NCI-H446 treated with DMSO at 0.1 percent for 48 hours (cell line): ENCODE data around the gene WDR37.
"Not testable (repeated sequence)": the region's sequence is repeated elsewhere in the genome, so short reads cannot be mapped to it uniquely, and the experiment has no call there.

Experiments used
- DNase-seq: peaks from one replicate; lab custom pipeline; 2025; lab: John Stamatoyannopoulos, UW

WDR37 gene

GRCh38 chr10:1107679-1108078 lies 51.5 kb downstream of the WDR37 start:
- no peak for DNase-seq

DNA sequence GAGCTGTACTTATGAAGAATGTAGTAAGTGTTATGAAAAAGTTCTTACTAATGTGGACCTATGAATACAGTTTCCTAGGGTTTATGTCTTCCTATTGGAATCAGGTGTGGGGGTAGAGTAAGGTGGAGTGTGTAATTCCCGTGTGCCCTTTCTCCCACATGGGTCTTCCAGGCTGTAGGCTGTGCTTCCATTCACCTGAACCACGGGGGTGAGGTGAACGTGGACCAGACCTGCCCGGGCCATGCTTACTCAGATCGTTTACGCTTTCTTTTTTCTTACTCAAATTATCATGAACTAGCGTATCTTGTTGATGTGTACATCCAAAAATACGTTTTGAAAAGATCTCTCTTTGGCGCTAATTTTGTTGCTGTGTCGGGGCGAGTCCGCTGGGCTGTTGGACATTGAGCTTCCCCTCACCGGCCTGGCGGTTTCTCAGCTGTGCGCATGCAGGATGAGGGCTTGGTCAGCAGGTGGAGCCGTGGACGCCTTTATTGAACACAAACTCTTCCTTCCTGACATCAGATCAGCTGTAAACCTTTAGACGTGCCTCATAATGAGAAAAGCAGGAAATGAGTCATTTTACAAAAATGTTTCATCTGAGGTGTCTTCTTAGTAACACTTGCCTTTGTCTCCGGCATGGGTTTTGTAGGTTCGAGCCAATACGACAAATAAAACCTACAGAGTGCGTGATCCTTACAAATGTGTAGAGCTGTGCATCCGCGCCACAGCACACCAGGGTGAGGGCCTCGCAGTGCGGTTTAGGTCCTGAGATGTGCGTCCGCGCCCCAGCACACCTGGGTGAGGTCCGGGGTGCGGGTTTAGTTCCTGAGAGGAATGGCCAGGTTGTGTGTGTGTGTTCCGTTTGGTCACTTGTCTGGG lies 53.8 kb downstream of the WDR37 start:
- no peak for DNase-seq

GRCh38 chr10:1110674-1111119 lies 54.5 kb downstream of the WDR37 start:
- DNase-seq = no peak

- no peak for DNase-seq
Observed at GRCh38 chr10:1114315-1114714, 58.1 kb downstream of the WDR37 start.

GRCh38 chr10:1114719-1115606 lies 58.8 kb downstream of the WDR37 start:
- no peak for DNase-seq

DNA sequence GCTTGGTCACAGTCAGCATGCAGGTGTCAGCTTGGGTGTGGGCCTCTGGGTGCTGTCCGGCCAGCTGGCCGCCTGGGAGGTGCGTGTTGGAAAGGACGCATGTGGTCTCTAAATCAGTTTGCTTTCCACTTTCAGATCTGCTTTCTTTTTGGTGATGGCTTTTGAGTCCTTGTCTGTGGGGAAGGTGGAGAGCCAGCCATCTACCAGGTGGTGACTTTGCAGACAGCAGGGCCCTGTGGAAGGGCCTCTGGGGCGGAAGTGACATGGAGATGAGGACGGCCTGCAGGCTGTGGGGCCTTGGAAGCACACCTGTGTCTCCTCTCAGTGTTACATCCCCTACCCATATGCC lies 59.4 kb downstream of the WDR37 start:
- no peak for DNase-seq

DNA sequence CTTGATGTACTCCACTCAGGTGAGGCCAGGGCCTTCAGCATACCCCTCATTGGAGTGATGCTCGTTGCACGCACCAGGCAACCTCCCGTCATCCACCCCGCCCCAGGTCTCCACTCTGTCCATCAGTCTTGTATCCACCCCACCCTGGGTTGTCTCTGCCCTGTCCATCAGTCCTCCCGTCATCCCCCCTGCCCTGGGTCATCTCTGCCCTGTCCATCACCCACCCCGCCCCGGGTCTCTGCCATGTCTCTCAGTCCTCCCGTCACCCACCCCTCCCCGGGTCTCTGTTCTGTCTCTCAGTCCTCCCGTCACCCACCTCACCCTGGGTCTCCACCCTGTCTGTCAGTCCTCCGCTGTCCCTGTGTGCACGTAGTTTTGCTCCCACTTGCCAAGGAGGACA lies 59.9 kb downstream of the WDR37 start:
- no peak for DNase-seq

DNA sequence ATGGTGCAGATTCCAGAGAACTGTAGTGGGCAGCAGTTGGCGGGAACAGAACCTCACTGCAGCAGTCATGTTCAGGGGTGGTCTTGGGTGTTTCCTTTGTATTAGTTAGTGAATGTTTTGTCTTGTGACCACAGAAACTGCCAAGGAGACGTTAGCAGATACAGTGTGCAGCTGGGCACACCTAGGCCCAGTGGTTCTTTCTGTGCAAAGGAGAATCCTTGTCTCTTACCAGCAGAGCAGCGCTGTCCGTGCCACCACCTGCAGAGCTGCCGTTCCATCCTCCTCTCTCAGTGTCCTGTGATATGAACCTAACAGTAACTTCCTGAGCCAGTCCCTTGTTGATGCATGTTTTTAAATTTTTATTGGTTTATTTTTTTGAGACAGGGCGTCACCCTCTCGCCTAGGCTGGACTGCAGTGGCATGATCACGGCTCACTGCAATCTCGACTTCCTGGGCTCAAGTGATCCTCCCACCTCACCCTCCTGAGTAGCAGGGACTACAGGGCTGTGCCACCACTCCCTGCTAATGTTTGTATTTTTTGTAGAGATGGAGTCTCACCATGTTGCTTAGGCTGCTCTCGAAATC lies 60.6 kb downstream of the WDR37 start:
- DNase-seq = no peak

DNA sequence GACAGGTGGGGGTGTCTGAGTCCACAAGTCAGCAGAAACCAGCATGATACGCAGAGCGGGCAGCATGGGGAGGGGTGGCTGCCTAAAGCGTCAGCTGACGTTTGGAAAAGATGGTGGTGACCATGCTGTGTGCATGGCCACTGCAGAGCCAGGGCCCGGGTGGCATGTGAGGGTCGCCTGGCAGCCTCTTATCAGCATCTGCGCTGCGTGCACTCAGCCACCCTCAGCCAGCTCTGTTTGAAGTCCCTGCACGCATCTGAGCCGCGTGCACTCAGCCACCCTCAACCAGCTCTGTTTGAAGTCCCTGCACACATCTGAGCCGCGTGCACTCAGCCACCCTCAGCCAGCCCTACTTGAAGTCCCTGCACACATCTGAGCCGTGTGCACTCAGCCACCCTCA lies 61.5 kb downstream of the WDR37 start:
- DNase-seq = no peak

- DNase-seq = not testable (repeated sequence)
Observed at GRCh38 chr10:1118318-1118717, 62.1 kb downstream of the WDR37 start.

DNA sequence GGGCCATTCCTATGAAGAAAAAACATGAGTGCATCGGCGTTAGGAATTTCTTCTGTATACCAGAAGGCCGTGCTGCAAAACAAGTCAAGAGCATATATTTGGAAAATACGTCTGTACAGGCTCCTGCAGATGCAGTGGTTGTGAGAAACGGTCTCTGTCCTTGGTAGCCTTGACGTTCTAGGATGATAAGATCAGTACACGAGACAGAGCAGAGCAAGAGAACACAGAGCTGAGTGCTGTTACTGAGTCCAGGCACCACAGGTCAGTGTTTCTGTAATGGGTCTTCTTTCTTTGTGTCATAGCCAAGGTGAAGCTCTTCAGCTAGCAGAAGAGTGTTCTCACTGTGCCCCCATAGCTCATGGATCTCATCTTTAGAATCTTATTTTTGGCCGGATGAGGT lies 62.8 kb downstream of the WDR37 start:
- DNase-seq = no peak

GRCh38 chr10:1119501-1119900 lies 63.3 kb downstream of the WDR37 start:
- no peak for DNase-seq

DNA sequence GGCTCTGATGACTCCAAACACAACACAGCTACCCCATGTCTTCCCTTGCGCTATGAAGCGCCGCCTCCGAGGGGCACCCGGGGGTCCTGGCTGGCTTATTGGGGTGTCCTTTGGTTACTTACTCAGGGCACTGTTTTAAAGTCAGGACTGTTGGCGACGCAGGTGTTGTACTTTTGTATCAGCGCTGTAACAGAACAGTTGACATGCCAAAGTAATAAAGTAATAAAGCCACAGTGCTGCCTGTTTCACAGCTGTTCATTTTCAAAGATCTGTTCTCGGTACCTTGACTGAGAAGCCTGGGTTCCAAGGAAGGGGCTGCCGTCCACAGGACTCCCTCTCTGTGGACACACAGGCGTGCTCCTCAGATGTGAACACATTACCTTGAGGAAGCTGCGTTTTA lies 64.1 kb downstream of the WDR37 start:
- DNase-seq = no peak

DNA sequence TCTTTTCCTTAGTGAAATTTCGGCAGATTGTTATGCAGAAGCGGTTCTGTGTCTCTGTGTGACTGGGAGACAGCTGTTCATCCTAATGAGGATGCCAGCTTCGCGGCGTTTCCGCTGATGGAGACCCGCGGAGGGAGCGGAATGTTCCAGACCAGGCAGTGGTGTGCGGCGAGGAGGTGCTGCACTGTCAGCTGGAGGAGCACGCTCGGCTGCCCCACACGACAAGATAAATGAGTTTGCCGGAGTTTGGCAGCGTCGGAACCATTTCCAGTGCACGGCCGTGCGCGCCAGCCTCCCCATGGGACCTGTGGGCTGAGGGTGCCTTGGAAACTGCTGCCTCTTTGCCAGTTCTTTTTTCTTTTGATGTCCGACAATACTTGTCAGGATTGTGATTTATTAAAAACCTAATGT lies 64.6 kb downstream of the WDR37 start:
- no peak for DNase-seq

- no peak for DNase-seq
Observed at GRCh38 chr10:1121271-1121970, 65.2 kb downstream of the WDR37 start.

DNA sequence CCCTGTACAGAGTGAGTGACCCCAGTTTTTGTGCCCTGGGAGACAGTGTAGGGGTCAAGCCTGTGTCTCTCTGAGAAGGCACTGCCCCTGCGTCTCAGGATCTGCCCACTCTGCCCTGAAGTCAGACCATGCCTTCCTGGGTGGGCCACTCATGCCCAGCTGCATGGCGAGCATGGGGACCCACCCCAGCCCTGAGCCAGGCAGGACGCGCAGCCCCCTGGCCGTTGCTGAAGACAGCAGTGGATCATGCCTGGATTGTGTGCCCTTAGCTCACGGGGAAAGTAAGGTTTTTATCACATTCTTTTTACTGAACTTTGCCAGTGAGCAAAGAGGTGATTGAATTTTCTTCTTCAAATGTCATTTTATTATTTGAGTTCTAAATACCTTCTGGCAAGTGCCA lies 66.2 kb downstream of the WDR37 start:
- DNase-seq = no peak

DNA sequence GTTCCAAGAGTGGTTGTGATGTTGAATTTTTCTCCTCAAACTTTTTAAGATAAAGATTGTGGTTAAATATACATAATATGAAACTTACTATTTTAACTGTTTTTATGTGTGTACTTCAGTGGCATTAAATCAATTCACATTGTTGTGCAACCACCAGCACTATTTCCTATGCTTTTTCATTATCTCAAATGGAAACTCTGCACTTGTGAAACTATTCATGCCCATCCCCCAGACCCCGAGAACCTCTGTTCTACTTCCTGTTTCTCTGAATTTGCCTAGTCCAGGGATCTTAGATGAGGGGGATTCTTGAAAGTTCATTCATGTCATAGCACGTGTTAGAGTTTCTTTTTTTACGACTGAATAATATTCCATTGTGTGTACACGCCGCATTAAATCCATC lies 67.0 kb downstream of the WDR37 start:
- no peak for DNase-seq

GRCh38 chr10:1123972-1124371 lies 67.8 kb downstream of the WDR37 start:
- no peak for DNase-seq

DNA sequence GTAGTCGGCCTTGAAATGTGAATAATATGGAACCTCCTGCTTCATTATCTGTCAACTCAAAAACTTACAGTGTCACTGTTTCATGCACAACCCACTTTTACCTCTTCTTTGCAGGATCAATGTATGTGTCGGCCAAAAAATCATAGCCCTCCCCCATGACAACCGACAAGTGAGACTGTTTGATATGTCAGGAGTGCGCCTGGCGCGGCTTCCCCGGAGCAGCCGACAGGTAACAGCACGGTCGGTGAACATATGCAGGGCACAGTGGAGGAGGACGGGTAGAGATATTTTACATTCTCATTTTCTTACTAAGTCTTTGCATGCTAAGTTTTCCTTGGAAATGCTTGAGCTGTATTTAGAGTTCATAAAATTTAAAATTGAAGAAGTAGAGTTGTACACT lies 68.6 kb downstream of the WDR37 start:
- DNase-seq = no peak

DNA sequence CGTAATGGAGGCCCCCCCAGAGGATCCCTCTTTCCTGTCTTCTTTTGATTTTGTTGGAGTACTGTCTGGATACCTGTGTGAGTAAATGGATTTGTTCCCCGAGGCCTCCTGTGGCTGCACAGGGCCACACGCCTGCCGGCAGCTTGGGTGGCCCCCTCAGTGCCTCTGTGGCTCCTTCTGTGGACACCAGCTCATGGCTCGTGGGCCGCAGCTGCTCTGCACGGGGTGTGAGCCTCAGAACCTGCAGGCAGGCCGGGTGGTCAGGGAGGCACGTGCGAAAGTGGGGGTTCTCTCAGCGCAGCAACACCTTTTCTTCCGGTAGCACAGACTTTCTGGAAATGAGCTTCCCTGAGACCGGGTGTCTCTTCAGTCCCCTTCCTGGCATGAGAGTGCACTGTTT lies 70.3 kb downstream of the WDR37 start:
- no peak for DNase-seq

- no peak for DNase-seq
Observed at GRCh38 chr10:1127629-1128028, 71.4 kb downstream of the WDR37 start.

DNA sequence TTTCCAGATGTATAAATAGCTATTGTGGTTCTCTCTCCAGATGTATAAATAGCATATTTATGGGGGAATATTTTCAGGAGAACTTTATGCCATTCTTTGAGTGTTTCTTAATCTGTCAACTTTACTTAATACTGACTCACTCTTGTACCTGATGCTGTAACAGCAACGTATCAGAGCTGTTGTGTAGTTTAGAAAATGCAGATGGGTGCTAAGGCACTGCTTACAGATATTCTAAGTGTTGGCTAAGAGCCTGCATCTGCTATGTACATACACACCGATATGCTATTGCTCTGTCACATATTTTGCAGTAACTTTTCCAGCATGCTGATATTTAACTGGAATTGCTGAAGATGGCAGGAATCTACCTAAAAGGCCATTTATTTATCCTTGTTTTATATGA lies 71.9 kb downstream of the WDR37 start:
- DNase-seq = no peak
